HUES48 (cell line): ENCODE data around the gene FHIP1A.
"Not testable (repeated sequence)": the region's sequence is repeated elsewhere in the genome, so short reads cannot be mapped to it uniquely, and the experiment has no call there.

Source experiments
- H3K27ac ChIP-seq: one replicate; pipeline ENCODE4 v1.7.0; 2013; ENCODE audit warnings: low read depth, low read length, inconsistent platforms
- H3K27me3 ChIP-seq: 2 replicates; pipeline ENCODE4 v1.6.1; 2013; ENCODE audit warnings: mild to moderate bottlenecking, low read length; ENCODE audit not compliant: control insufficient read depth, insufficient read depth
- H3K36me3 ChIP-seq: 2 replicates; pipeline ENCODE4 v1.6.1; 2013; ENCODE audit warnings: low read length; ENCODE audit not compliant: control insufficient read depth, insufficient read depth
- H3K4me1 ChIP-seq: 2 replicates; pipeline ENCODE4 v1.6.1; 2013; ENCODE audit warnings: mild to moderate bottlenecking, low read length; ENCODE audit not compliant: control insufficient read depth, insufficient read depth
- H3K4me3 ChIP-seq: 2 replicates; pipeline ENCODE4 v1.5.1; 2013; ENCODE audit warnings: mild to moderate bottlenecking, low read depth, low read length
- H3K9ac ChIP-seq: 2 replicates; pipeline ENCODE4 v1.6.1; 2013; ENCODE audit warnings: mild to moderate bottlenecking, low read depth, low read length, moderate library complexity
- H3K9me3 ChIP-seq: 2 replicates; pipeline ENCODE4 v1.6.1; 2013; ENCODE audit warnings: low read length; ENCODE audit not compliant: control insufficient read depth, insufficient read depth

Gene FHIP1A

DNA sequence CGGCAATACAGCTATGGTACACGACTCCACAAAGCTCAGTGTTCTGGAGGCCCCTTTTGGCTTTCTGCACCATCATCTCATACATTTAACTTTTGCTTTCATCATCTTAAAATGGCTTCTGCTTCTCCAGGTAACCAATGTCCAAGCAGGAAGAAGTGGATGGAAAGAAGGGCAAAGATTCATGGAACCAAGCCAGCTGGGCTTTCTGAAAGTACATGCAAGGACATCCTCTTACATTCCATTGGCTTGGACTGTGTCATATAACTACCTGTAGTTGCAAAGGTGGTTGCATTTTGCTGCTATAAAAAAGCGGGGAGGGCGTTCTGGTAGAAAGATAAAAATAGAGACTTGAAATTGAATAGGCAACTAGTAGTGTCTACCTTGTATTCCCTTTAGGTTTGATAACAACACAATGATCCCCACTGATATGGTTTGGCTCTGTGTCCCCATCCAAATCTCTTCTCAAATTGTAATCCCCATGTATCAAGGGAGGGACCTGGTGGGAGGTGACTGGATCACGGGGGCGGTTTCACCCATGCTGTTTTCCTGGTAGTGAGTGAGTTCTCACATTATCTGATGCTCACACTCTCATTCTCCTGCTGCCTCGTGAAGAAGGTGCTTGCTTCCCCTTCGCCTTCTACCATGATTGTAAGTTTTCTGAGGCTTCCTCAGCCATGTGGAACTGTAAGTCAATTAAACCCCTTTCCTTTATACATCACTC is 6.7 kb upstream of the FHIP1A start:
- H3K9me3 ChIP-seq: no peaks in the 10 kb centered on the region
- H3K36me3 ChIP-seq: no peaks in the 10 kb centered on the region
- H3K27me3 ChIP-seq: no peaks in the 10 kb centered on the region
- H3K4me1 ChIP-seq: peaks cover under 1% of the 10 kb centered on the region; the same call in 1 of the 2 replicates
- H3K9ac ChIP-seq: no peak overlapping the region
- no peak overlapping the region for H3K27ac ChIP-seq
- H3K4me3 ChIP-seq: no peak overlapping the region

DNA sequence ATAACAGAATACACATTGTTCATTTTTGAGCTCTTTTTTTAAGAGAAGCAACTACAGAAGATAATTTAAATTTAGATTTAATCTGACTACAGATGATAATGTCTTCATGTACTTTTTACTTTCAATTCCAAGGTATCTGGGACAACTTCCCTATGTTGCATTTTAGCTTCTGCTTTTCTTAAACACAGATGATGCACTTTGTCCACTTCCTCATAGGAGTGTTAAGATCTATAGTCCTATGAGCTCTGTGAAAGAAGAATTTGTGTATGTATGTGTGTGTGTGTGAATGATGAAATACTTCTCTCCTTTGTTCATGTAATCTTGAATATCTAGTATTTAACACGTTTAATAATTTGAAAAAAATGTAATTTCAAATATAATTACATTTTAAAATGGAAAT is 5.3 kb upstream of the FHIP1A start:
- Histone ChIP-seq H3K27ac (no peak overlapping the region), H3K4me3 (no peak overlapping the region), H3K9ac (no peak overlapping the region), H3K36me3 (no peaks in the 10 kb centered on the region), H3K9me3 (no peaks in the 10 kb centered on the region), H3K4me1 (peaks cover 8% of the 10 kb centered on the region), H3K27me3 (no peaks in the 10 kb centered on the region)

DNA sequence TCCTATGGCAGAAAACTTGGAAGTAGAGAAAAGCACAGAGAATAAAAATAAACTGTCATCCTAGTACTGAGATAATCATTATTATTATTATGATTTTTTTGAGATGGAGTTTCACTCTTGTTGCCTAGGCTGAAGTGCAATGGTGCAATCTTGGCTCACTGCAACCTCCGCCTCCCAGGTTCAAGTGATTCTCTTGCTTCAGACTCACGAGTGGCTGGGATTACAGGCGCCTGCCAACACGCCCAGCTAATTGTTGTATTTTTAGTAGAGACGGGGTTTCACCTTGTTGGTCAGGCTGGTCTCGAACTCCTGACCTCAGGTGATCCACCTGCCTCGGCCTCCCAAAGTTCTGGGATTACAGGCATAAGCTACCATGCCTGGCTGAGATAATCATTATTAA is 4.2 kb upstream of the FHIP1A start:
- H3K27me3 ChIP-seq, H3K9me3 ChIP-seq, H3K9ac ChIP-seq, H3K27ac ChIP-seq, H3K4me3 ChIP-seq, H3K4me1 ChIP-seq, H3K36me3 ChIP-seq: not testable (repeated sequence)

DNA sequence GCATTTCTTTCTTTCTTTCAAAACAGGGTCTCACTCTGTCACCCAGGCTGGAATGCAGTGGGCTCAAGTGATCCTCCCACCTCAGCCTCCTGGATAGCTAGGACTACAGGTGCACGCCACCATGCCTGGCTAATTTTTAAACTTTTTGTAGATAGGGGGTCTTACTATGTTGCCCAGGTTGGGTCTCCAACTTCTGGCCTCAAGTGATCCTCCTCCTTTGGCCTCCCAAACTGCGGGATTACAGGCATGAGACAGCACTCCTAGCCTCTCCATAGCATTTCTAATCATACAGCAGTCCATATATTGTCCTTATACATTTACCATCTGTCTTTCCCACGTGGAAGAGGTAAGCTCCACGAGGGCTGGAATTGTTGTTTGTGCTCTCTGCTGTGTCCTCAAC is 2.0 kb upstream of the FHIP1A start:
- H3K4me1 ChIP-seq: peaks cover 17% of the 10 kb centered on the region
- no peak overlapping the region for H3K4me3 ChIP-seq
- no peaks in the 10 kb centered on the region for H3K27me3 ChIP-seq
- H3K27ac ChIP-seq: no peak overlapping the region
- no peak overlapping the region for H3K9ac ChIP-seq
- no peaks in the 10 kb centered on the region for H3K36me3 ChIP-seq
- H3K9me3 ChIP-seq: no peaks in the 10 kb centered on the region

DNA sequence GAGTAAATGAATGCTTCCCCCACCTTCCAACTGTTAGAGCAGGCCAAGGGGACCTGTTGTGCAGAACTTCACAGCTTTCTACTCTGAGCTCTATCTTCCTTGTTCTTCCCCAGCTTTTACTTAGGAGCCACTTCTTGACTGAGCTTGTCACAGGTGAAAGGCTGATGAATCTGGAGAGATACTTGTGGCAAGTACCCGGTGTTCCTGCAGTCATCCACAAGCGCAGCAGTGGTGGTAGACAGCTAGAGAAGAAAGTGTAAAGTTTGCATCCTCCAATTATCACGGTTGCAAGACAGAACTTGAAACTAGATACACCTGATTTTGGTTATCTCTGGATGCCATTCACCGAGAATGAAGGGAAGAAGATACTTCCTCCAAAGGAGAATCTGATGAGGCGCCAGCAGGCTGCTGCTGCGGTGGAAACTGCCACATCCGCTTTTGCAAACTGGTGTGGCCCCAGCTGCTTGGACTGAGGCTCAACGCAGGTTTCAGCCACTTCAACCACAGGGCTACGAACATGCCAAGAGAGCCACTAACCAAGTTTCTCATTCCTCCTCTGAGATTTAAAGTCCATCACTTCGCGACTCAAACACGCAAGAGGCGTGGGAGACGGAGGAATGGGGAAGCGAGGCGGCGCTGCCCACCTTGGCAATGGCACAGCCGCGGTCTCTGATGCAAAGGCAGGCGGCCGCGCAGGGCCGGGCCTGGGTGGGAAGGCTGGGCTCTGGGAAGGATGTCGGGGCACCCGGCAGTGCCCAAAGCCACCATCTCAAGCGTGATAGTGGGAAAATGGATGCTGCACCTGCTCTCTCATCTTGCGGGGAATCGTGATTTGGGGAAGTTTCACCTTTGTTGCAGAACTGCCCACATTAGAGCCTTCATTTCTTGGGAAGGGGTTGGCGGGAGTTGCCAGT is 1.3 kb upstream of the FHIP1A start:
- Histone ChIP-seq H3K4me3 (peak overlapping the region; percentile 77), H3K9ac (peak overlapping the region; percentile 83), H3K9me3 (no peaks in the 10 kb centered on the region), H3K36me3 (no peaks in the 10 kb centered on the region), H3K27ac (peak overlapping the region; percentile 92), H3K4me1 (peaks cover 17% of the 10 kb centered on the region), H3K27me3 (no peaks in the 10 kb centered on the region)

DNA sequence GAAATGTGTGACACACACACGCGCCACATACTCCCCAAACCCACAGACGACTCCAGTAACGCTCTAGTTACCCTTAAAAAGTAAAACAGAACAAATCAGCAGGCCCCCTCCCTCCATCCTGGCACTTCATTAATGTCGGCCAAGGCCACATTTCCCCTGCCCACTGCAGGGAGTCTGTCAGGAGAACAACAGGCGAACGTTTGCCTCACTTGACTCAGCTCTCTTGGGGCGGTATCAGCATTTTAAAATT is 671 bp upstream of the FHIP1A start:
- H3K4me1 ChIP-seq: peaks cover 17% of the 10 kb centered on the region
- H3K9me3 ChIP-seq: no peaks in the 10 kb centered on the region
- H3K27me3 ChIP-seq: no peaks in the 10 kb centered on the region
- no peaks in the 10 kb centered on the region for H3K36me3 ChIP-seq
- H3K4me3 ChIP-seq: peak overlapping the region; percentile 77
- H3K27ac ChIP-seq: peak overlapping the region; percentile 92
- H3K9ac ChIP-seq: peak overlapping the region; percentile 83

DNA sequence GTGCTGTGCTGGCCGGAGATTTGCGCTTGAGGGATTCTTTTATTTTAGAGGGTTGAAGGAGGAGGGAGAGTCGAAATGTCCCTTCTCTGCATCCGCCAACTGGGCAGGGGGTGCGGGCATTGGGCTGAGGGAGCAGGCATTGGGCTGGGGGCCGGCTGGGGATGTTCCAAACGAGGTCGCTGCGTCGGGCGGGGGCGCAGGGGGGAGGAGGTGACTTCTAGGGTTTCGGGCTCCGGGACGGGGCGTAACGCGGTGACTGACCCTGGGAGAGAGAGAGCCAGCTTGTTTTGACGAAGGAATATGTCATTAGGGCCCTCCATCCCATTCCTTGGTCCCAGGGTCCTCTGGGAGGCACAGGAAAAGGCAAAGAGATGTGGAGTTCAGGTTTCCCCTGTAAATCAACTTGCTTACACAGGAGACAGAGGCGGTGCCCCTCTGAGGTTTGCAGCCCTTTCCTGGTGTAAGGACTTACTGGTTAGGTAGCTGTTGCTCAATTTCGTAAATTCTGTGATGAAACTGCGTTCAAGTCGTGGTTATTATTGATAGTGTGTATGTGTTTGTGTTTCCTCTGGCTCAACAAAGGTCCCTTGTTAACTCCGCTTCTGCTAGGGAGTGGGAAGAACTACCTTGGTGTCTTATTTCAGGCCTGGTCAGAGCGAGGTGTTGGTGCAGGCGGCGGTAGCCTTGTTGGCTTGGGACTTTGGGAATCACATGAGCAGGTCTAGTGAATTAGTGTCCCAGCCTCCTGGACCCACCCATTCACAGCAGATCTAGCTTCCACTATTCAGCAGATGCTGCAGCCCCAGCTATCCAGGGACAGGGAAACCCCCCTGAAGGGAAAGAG is 716 bp downstream of the FHIP1A start:
- Histone ChIP-seq H3K4me3 (peak overlapping the region; percentile 95), H3K9ac (peak overlapping the region; percentile 66), H3K4me1 (peaks cover 17% of the 10 kb centered on the region), H3K27me3 (no peaks in the 10 kb centered on the region), H3K36me3 (no peaks in the 10 kb centered on the region), H3K9me3 (no peaks in the 10 kb centered on the region), H3K27ac (peak overlapping the region; percentile 87)

DNA sequence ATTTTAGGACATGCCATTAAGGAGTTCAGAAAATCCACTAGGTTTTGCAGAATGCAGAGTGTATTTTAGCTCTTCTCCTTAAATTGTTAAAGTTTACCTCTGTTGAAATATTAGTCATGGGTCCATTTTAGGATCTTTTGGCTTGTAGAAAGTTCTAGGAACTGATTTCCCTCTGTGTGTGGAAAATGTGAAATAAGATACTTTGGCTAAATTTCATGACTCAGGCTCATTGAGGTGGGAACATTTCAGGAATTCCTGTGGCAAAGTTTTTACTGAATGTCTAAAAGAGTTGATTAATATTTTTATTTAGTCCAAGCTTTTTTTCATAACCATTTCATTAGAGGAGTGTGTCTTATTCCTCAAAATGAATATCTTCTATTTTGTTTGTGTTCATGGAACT is 7.0 kb downstream of the FHIP1A start:
- H3K9ac ChIP-seq: no peak overlapping the region
- no peak overlapping the region for H3K4me3 ChIP-seq

DNA sequence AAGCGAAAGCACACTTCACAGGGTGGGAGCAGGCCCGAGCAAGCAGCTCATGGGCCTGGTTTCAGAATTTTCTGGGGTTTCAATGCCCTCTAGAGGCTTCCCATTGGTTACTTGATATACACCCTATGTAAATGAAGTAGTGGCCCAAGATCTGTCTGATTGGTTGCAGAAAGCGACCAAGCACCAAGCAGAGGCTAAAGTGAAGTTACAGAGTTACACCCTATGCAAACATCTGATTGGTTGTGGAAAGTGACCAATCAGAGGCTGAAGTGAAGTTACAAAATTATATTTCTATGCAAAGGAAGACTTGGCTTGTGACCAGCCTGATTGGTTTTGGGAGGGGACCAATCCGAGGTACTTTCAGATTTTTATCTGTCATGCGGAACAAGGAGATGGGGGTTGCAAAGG is 8.2 kb downstream of the FHIP1A start:
- Histone ChIP-seq H3K27ac (peak overlapping the region; percentile 31), H3K4me1 (peaks cover 23% of the 10 kb centered on the region), H3K9me3 (no peaks in the 10 kb centered on the region), H3K27me3 (no peaks in the 10 kb centered on the region), H3K9ac (no peak overlapping the region), H3K4me3 (no peak overlapping the region), H3K36me3 (no peaks in the 10 kb centered on the region)

More for the DNA sequence above, 7.0 kb downstream of the FHIP1A start:
- Histone ChIP-seq H3K9me3 (no peaks in the 10 kb centered on the region), H3K4me1 (peaks cover 16% of the 10 kb centered on the region), H3K27me3 (no peaks in the 10 kb centered on the region), H3K36me3 (no peaks in the 10 kb centered on the region), H3K27ac (no peak overlapping the region)

DNA sequence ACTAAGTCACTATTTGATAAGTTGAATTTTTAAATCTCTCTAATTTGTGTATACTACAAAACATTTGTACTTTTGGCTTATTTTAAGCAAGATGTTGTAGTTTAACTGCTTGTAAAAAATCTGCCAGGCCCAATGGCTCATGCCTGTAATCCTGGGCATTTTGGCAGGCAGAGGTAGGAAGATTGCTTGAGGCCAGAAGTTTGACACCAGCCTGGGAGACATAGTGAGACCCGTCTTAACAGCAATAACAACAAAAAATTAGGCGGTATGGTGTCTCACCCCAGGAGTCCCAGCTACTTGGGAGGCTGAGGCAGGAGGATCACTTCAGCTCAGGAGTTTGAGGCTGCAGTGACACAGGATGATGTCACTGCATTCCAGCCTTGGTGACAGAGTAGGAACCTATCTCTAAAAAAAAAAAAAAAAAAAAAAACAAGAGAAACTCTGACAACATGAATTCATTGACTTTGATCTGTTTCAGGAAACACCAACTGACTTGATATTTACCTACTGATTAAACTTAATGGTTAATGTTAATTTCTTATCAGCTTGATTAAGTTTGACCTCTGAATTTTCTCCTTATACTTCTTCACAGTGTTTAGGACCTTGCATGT is 8.9 kb downstream of the FHIP1A start:
- no peak overlapping the region for H3K9ac ChIP-seq
- H3K36me3 ChIP-seq: no peaks in the 10 kb centered on the region
- peak overlapping the region; percentile 63 for H3K27ac ChIP-seq
- H3K9me3 ChIP-seq: no peaks in the 10 kb centered on the region
- H3K4me3 ChIP-seq: no peak overlapping the region
- H3K27me3 ChIP-seq: no peaks in the 10 kb centered on the region
- peaks cover 23% of the 10 kb centered on the region for H3K4me1 ChIP-seq
